Prostate gland (tissue), 2 donors: Measurements from ENCODE around the gene MGAT4D. TPM values are rescaled to one million over a fixed set of nuclear protein-coding genes. Genes with fewer than 3 reads are reported as not detected.

Experiments
- DNase-seq: peaks from one replicate; pipeline ENCODE4 v3.0.0-alpha.2; 2019; ENCODE audit warnings: low spot score
- H3K27ac ChIP-seq, 2 donors: fragments of 200-600 bp; sonication (generic); 2 replicates each; pipeline ENCODE4 v1.5.1; 2017 to 2019
- H3K27me3 ChIP-seq: fragments of 200-600 bp; sonication (generic); replicated peaks from 2 replicates; pipeline ENCODE4 v1.5.1; 2019; ENCODE audit not compliant: insufficient read depth
- H3K36me3 ChIP-seq, 2 donors: fragments of 200-600 bp; sonication (generic); 1 replicate in 1 of 2; 2 replicates in 1 of 2; pipeline versions ENCODE4 v1.5.1 to v1.8.1; 2017 to 2019
- H3K4me1 ChIP-seq: fragments of 200-600 bp; sonication (generic); replicated peaks from 2 replicates; pipeline ENCODE4 v1.5.1; 2019
- H3K4me3 ChIP-seq, 2 donors: fragments of 200-600 bp; sonication (generic); 2 replicates each; pipeline ENCODE4 v1.5.1; 2017 to 2019
- H3K9me3 ChIP-seq: fragments of 200-600 bp; sonication (generic); 2 replicates; pipeline ENCODE4 v1.5.1; 2017
- POLR2A ChIP-seq: fragments of 450-650 bp; IDR thresholded peaks from one replicate; pipeline ENCODE4 v1.6.1; 2016; ENCODE audit warnings: antibody characterized with exemption, mild to moderate bottlenecking
- POLR2AphosphoS5 ChIP-seq: sonication (generic); formaldehyde crosslinking; IDR thresholded peaks from one replicate; pipeline ENCODE4 v1.6.1; 2017; ENCODE audit warnings: antibody characterized with exemption
- whole genome bisulfite sequencing: methylation state at CpG from one replicate; pipeline ENCODE4 v1.1.5; 2018; 5-methylcytosine and 5-hydroxymethylcytosine counted together
- intact Hi-C: fragments of 100-400 bp; cut with DNase I; formaldehyde crosslinking; loops from one replicate; pipeline ENCODE4 v1.14.2; 2022
- total RNA-seq, 2 donors: library from RNA; depleted of rRNA; stranded (reverse); fragments of >200 nt; gene quantifications; one replicate each; pipeline ENCODE4 v1.1.0, GENCODE V29; 2016
- TF ChIP-seq, protein P1 (sequence below), 4 experiments: fragments of 200-600 bp in 2 of 4; fragments of 450-650 bp in 2 of 4; sonication (generic) in 2 of 4; IDR thresholded peaks; 1 replicate in 3 of 4; 2 replicates in 1 of 4; pipeline ENCODE4 v1.5.1; 2016 to 2019; ENCODE audit warnings: antibody characterized with exemption in 4 of 4, mild to moderate bottlenecking in 2 of 4, moderate library complexity in 2 of 4

The MGAT4D gene
- total RNA-seq, 2 donors from 2014 or later: 3.2 TPM; not detected in 1

DNA sequence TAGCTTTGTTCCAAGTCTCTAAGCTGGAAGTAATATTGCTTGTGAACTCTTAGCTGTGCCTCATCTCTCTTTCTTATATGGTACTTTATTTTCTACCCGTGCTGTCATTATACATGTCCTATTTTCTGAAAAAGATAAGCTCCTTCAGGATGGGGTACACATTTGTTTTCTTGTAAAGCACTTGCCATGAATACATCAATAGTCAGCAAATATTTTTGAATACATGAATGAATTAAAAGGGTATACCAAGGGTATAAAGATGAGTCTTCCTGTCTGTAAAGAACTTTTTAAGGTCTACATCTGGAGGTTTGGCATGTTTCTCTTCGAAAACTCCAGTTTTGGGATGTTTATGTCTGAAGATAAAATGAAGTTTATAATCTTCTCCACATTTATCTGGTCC lies 98.0 kb downstream of the MGAT4D start:
- H3K4me3 ChIP-seq: no peak overlapping the region
- 74% methylated on average over 2 of the region's 2 CpGs for whole genome bisulfite sequencing
- H3K9me3 ChIP-seq: no peaks in the 10 kb centered on the region
- no peaks in the 10 kb centered on the region for H3K27me3 ChIP-seq
- intact Hi-C loops: no loop called here
- DNase-seq: no peak
- no peaks in the 10 kb centered on the region for H3K36me3 ChIP-seq
- no peaks in the 10 kb centered on the region for H3K4me1 ChIP-seq
- H3K27ac ChIP-seq: no peak overlapping the region
- TF ChIP-seq, protein P1, sequence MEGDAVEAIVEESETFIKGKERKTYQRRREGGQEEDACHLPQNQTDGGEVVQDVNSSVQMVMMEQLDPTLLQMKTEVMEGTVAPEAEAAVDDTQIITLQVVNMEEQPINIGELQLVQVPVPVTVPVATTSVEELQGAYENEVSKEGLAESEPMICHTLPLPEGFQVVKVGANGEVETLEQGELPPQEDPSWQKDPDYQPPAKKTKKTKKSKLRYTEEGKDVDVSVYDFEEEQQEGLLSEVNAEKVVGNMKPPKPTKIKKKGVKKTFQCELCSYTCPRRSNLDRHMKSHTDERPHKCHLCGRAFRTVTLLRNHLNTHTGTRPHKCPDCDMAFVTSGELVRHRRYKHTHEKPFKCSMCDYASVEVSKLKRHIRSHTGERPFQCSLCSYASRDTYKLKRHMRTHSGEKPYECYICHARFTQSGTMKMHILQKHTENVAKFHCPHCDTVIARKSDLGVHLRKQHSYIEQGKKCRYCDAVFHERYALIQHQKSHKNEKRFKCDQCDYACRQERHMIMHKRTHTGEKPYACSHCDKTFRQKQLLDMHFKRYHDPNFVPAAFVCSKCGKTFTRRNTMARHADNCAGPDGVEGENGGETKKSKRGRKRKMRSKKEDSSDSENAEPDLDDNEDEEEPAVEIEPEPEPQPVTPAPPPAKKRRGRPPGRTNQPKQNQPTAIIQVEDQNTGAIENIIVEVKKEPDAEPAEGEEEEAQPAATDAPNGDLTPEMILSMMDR (IDR thresholded peaks at IDR 0.05): no peak
- TF ChIP-seq POLR2A: no peak
- TF ChIP-seq POLR2AphosphoS5: no peak

DNA sequence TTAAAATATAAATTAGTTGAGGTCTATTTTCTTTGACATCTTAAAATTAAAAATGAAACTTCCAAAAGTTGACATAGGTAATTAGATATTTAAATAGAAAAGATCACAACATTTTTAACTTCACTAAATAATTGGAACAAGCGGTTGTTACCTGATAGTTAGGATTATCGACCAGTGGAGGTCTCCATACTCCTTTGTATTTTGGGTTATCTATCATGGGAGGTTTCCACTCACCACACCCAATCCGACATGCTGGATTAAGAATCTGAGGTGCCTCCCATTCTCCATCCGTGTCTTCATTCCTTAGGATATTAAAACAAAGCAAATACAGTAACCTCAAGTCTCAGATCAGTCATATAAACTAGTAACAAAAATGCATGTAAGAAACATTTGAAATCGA lies 102.4 kb downstream of the MGAT4D start:
- 61% methylated on average over 5 of the region's 5 CpGs for WGBS
- Histone ChIP-seq H3K27me3 (no peaks in the 10 kb centered on the region), H3K9me3 (no peaks in the 10 kb centered on the region), H3K27ac (no peak overlapping the region), H3K4me3 (no peak overlapping the region), H3K36me3 (no peaks in the 10 kb centered on the region), H3K4me1 (no peaks in the 10 kb centered on the region)
- intact Hi-C loops: no loop called here
- no peak for DNase-seq
- TF ChIP-seq POLR2A (no peak), POLR2AphosphoS5 (no peak)
- TF ChIP-seq, protein P1 (IDR thresholded peaks at IDR 0.05): no peak

Other genes with a start within 250 kb of the MGAT4D start
- gene SCOC, start 124.6 kb downstream of the MGAT4D start, total RNA-seq: 10 to 100 TPM; 28.2 to 58.8 TPM
- gene CLGN, start 70.6 kb downstream of the MGAT4D start, total RNA-seq: 10 to 100 TPM; 20.7 to 42.1 TPM
- 10 to 100 TPM; 35.0 to 39.2 TPM for gene ELMOD2, start 25.9 kb upstream of the MGAT4D start, total RNA-seq
- gene UCP1, start 70.7 kb upstream of the MGAT4D start, total RNA-seq: not detected